Stimulated activated CD8-positive, alpha-beta memory T cell treated with anti-CD3 and anti-CD28 coated beads, Interleukin-12 subunit alpha, Interleukin-12 subunit beta, amount 100 ng/mL, for 24 hours (primary cell): ENCODE measurements around the gene SPHK2.
"Not testable (repeated sequence)": the region's sequence is repeated elsewhere in the genome, so short reads cannot be mapped to it uniquely, and the experiment has no call there.

ENCODE experiments used
- DNase-seq: peaks from one replicate; pipeline ENCODE4 v3.0.0-alpha.2; 2020; ENCODE audit errors: extremely low read depth

Gene SPHK2

DNA sequence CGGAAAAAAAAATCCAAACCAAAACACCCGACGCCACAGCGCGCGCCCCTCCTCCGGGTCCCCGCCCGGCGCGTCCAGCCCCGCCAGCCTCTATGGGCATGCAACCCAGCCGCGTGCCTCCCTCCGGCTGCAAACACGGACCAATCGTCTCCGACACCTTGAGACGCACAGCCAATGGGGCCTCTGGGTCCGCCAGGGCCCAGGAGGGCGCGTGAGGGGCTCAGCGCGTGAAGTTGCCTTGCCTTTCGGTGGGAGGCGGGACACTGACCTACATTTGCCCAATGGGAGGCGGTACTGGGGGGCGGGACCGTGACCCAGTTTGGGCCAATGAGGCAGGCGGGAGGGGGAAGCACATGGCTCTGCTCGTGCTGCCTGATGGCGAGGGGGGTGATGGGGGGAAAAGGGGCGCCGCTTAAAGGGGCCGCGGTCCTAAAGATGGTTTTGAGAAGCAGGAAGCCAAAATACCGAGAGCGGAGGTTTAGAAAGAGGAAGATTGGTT is 18.2 kb downstream of the SPHK2 start:
- peak; percentile 99 for DNase-seq

DNA sequence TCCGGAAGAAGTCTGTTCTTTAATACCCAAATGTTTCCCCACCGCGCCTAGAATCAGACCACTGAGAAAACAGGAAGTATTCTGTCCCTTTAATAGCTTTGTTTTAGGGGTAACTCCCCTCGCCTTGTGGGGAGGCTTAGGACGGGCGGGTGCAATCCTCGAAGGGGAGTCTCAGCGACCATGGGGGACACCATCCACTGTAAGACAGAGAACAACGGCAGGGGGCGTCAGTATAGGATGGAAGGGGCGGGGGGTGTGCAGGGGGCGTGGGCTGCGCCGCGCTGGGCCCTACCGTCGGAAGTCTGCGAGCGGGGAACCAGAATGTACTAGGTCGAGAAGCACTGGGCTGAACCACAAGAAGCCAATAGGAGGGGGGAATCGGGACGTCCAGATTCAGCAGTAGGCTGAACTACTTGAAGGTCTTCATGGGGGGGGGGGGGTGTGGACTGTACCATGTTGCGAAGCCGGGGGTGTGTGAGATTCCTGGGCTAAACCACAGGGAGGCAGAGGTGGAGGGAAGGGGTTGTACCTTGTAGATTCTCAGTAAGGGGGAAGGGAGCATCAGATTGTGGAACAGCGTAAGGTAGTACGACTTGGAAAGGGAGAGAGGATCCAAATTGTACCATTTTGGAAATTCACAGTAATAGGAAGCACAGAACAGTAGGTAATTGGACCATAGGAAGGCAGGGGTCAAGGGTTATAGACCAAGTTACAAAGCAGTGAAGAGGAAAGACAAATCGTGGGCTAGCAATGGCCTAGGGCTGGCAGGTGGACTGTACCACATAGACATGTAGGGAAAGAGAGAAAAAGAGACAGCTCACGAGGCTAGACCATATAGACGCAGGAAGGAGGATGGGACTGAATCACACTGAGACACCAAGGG is 18.9 kb downstream of the SPHK2 start:
- peak; percentile 60 for DNase-seq

DNA sequence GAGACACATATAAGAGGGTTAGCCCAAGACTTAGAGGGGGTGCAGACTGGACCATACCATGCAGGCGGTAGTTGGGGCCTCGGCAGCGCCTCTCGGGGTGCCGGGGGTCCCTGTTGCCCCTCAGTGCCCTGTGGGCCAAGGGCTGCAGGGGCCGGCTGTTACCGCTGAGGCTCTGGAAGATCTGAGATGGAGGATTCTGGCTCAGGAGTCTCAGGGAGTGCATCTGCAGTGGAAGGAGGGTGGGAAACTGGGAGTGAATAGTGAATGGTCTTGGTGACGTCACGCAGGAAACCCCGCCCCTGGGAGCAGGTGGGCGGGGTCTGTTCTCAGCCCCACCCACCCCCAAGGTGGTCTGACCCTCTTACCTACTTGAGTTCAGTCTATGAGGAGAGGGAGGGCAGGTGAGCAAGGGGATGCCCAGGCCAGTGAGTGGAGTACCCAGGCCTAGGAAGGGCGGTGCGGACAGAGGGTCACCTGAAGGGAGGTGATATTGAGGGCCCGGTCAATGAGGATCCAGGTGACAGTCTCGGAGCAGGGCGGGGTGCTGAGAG is 19.6 kb downstream of the SPHK2 start:
- DNase-seq, result no peak

DNA sequence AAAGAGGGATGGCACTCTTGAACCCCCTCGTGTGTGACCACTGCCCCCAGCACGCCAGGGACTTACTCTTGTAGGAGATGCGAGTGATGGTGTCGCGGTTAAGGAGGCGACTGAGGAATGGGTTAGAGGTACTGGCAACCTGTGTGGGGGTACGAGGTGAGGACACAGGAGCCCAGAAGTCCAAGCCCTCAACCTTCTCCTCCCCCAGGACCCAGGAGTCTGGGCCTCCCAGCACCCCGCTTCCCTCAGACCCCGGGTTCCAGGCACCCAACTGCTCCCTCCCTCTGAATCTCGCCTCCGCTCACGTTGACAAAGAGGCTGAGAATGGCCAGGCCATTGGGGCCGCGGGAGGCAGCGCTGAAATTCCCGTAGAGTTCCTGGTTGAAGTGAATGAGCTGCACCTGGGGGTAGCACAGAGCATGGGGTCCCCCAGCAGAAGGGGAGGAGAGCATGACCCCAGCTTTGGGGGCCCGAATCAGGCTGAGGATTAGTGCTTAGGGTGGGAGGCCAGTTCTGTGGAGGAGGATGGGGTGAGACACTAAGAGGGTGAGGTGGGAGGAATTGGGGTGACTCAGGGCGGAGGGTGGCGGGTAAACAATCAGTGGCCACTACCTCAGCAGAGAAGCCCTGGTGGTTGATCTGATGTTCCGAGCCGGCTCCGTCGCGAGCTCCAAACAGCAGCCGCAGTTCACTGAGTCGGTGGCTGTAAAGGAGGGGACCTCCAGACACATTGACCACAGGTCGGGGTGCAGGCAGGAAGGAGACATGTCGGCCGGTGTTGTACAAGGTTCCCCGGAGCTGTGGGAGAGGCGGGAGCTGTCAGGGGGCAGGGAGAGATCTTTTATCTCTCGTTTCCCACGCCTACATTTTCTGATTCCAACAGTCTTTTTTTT is 20.4 kb downstream of the SPHK2 start:
- no peak for DNase-seq

DNA sequence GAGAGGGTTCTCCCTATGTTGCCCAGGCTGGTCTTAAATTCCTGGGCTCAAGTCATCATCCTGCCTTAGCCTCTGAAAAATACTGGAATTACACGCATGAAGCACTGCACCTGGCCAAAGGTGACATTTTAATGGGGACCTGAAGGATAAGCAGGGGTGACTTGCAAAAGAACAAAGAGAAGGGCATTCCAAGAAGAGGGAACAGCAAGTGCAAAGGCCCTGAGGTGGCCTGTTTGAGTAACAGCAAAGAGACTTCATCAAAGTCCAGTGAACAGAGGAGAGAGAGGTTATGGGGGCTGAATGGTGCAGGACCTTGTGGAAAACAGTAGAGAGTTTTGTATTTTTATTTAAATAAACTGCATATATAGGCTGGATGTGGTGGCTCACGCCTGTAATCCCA is 22.5 kb downstream of the SPHK2 start:
- DNase-seq, result no peak

DNA sequence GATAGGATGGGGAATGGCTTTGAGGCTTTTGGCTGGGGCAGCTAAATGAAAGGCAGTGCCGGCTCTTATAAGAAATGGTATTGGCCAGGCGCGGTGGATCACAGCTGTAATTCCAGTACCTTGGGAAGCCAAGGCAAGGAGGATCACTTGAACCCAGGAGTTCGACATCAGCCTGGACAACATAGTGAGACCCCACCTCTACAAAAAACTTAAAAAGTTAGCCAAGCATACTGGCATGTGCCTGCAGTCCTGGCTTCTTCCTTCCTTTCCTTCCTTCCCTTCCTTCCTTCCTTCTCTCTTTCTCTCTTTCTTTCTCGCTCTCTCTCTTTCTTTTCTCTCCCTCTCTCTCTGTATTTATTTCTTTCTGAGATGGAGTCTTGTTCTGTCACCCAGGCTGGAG is 23.6 kb downstream of the SPHK2 start:
- DNase-seq, result no peak

DNA sequence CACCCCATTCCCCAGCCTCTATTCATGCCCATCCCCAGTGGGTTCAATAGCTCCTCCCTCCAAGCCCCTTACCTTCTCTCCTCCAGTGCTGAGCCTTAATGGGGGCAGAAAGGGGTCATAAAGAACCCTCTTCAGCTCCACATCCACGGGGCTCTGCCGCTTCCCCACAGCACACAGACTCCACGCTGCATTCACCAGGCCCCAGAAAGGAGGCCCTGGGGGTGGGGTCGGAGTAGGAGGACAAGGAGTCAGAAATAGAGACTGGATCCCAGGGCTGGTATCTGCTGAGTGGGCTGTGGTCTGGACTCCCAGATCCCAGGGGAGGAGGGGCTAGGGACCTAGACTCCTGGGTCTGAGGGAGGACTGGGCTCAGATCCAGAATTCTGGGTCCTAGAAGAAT is 25.0 kb downstream of the SPHK2 start:
- no peak for DNase-seq

DNA sequence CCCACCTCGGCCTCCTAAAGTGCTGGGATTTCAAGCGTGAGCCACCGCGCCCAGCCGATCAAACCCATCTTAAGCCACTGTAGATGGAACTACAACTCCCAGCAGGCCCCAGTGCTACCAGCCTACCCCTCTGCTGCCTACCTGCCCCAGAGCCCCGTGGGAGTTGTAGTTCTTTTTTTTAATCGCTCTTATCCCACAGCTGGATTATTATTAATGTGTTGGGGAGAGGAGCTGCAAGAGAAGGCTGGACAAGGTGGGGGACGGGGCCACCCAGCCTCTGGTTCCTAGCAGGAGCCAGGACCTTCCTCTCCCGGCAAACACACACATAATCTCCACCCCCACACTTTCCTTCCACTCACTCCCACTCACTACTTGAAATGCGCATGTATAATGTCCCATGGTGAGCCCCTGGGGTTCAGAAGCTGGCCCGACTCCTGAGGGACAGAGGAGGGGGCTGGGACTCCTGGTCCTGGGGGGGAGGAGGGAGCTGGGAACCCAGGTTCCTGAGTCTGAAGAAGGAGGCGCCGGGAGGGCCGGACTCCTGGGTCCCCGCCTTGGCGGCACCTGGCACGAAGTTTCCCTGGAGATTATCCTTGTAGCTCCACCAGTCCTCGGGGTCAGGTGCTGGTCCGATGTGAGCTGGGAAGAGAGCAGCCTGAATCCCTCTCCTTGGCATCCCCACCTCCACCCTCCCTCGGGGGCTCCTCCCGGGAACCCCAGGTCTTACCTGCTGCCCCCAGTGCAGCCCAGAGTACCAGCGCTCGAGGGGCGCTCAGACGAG is 25.7 kb downstream of the SPHK2 start:
- DNase-seq, result peak; percentile 46

DNA sequence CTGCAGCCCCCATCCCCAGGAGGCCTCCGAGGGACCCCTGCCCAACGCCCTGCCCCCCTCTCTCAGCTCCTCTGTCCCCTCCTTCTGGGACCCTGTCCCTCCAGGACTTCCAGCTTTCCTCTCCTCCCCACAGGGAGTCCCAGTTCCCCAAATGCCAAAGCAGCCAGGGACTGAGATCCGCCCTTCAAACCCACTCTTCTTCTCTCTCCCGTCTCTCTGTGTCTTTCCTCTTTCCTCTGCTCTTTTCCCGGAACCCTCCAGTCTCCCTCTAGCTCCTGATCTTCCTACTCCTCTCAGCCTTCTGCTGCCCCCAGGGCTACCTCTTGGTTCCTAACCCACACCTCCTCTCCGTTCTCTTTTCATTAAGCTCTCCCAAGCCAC is 26.3 kb downstream of the SPHK2 start:
- no peak for DNase-seq

DNA sequence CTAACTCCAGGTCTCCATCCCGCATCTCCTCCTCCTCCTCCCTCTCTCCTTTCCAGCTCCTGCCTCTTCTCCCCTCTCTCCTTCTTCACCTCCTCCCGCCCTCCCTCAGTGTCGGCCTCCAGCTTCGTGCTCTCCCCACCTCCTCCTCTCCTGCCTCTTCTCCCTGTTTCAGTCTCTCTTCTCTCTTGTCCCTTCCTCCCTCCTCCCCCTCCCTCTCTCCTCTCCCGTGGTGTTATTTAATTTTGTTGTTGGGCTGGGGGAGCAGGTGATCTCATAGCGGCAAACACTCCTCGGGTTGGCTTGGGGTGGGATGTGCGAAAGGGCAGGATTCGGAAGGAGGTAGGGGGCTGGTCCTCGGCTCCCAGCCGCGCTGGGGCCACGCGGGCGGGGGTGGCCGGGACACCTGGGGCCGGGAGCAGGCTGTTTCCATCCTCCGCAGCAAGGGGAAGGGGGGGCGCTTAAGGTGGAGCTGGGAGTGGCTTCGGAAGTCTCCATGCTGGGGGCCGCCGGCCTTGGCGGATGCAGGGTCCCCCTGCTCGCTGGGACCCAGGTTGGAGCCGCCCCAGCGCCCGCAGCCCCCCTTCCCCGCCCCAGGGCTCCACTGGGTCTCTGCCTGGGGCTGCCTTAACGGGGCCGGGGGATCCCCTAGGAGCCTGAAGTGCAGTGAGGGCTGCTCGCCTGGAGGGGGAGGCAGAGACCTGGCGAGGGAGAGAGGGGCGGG is 26.9 kb downstream of the SPHK2 start, which contains the start of gene CA11:
Gene CA11, minus strand, starts transcription at position 187 of the 721 bp plus-strand sequence. CDS start 555 bp downstream, outside the sequence.
- peak; percentile 77 for DNase-seq

DNA sequence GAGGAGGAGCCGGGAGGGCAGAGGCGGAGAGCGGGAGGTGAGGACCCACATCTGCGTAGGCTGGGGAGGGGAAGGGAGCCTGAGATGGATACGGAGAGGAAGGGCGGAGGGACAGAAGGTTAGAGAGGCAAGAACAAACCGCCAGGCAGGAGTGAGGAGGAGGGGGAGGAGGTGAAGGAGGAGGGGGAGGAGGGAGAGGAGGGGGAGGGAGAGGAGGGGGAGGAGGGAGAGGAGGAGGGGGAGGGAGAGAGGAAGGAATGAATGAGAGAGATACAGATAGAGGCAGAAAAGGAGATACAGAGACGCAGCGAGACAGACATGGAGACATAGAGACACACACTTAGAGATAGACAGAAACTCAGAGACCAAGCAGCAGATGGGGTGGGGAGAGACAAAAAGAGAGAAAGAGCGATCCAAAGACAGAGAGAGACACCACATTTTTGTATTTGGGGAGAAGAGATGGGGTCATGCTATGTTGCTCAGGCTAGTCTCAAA is 27.5 kb downstream of the SPHK2 start:
- no peak for DNase-seq

DNA sequence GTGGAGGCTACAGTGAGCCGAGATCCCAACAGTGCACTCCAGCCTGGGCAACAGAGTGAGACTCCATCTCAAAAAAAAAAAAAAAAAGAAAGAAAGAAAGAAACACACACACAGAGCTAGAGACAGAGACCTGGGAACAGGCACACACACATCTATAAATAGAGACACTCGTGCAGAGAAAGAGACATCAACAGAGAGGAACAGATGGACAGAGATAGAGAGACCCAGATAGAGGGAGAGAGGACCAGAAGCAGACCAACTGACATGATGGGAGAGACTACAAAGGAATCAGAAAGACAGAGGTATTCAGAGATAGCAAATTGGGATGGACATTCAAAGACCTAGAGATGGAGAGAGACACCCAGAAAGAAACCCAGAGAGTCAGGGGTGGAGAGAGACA is 28.8 kb downstream of the SPHK2 start:
- DNase-seq, result no peak

DNA sequence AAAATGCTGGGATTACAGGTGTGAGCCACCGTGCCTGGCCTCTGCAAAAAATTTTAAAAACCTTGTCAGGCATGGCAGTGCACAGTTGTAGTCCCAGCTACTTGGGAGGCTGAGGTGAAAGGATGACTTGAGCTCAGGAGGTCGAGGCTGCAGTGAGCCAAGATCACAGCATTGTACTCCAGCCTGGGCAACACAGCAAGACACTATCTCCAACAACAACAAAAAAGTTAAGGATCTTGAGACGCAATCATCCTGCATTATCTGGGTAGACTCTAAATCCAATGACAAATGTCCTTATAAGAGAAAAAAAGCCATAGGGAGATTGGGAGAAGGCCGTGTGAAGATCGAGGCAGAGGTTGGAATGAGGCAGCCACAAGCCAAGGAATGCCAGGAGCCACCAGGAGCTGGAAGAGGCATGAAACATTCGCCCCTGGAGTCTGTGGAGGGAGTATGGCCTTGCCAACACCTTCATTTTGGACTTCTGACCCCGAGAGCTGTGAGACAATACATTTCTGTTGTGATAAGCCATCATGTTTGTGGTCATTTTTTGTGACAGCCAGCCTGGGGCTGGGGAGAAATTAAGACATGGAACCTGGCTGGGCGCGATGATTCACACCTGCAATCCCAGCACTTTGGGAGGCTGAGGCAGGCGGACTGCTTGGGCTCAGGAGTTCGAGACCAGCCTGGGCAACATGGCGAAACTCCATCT is 31.8 kb downstream of the SPHK2 start:
- DNase-seq, result no peak

DNA sequence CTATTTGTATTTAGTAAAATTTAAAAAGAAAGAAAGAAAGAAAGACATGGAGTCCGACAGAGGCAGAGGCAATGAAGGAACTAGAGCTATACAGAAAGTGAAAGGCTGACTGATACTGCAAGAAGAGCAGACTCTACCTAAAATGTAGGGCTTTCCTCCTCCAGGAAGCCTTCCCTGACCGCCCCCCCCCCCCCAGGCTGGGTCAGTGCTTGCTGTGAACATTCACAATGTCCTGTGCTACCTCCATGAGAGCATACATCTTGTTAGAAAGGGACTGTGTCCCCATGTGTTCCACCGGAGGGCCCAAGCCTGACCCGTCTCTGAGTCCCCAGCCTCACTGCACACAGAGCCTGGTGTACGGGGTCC is 32.4 kb downstream of the SPHK2 start:
- no peak for DNase-seq

DNA sequence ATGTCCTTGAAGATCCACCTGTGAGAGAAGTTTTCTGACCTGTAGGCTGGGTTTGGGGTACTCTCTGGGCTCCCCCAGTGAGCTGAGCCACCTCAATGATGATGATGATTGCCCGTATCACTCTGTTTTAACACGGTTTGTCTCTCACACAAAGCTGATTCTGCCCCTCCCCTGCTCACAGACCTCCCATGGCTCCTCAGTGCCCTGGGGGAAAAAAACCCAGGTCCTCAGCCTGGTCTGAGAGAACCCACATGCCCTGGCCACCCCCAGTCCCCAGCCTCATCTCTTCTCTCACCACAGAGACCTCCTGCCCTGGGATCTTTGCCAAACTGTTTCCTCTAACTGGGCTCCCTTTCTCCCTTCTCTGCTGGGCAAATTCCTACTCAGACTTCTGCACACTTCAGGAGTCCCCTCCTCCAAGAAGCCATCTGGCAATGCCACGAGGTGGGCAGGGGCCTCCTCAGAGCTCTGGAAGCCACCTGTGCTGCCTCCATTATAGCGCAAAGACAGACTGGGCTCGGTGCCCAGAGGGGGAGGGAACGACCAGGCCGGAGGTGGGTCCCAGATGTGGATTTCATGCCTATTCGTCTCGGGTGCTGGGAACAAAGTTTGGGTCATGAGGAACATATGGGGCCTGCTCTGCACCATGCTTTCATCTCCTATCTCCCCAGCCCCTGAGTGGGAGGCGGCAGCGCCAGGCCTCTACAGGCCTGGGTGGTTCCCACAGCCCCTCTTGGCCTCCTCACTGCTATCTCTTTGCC is 35.2 kb downstream of the SPHK2 start:
- no peak for DNase-seq

DNA sequence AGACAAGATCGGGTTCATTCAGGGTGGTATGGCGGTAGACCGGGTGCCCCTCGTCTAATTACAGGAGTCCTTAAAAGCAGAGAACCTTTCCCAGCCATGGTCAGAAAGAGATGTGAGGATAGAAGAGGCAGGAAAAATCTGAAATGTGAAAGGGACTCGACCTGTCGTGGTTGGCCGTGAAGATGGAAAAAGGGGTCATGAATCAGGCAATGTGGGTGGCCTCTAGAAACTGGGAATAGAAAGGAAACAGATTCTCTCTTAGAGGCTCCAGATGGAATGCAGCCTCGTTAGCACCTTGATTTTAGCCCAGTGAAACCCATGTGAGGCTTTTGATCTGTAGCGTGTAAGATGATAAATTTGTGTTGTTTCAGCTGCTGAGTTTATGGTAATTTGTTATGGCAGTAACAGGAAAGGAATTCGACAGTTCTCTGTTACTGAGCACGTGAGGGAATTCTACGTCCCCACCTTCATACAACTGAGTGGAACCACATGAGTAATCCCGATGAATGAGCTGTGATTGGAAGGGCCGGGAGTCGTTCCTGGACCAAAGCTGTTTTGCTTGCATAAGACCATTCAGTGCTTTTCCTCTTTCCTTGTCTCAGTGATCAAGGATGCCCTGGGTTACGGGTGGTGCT is 37.7 kb downstream of the SPHK2 start:
- no peak for DNase-seq

DNA sequence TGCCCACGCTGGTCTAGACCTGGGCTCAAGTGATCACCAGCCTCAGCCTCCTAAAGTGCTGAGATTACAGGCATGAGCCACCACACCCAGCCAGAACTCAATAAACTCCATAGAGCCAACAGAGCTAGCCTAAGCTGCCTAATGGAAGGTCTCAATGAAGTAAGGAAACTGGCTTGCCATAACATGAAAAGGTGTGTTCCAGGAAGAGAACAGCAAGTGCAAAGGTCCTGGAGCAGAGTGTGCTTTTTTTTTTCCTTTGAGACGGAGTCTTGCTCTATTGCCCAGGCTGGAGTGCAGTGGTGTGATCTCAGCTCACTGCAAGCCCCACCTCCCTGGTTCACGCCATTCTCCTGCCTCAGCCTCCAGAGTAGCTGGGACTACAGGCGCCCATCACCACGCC is 38.5 kb downstream of the SPHK2 start:
- DNase-seq, result not testable (repeated sequence)

DNA sequence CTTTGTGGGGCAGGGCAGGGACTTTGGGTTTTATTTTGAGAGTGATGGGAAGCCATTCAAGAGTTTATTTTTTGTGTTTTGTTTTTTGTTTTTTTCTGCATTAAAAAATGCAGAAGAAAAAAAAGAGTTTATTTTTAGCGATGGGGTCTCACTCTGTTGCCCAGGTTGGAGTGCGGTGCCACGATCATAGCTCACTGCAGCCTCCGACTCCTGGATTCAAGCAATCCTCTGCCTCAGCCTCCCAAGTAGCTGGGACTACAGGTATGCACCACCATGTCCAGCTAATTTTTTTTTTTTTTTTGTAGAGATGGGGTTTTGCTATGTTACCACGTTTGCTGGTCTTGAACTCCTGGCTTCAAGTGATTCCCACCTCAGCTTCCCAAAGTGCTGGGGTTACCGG is 39.2 kb downstream of the SPHK2 start:
- DNase-seq, result no peak

DNA sequence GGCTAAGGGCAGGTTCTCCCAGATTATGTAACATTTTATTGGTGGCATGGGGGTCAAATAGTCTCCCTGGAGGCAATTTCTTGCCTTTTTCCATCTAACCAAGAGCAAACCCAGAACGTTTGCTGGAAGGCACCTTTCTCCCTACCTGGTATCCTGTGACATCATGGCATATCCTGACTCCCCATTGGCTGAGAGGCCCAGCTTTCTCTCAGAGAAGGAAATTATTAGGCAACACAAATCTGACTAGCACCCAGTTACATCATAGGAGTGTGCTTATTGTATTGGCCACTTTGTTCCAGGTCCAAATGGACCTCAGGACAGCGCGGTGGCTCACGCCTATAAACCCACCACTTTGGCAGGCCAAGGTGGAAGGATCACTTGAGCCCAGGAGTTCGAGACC is 40.5 kb downstream of the SPHK2 start:
- no peak for DNase-seq
